OCI-LY1 (cell line): Measurements from ENCODE around the gene PLIN4.
"Not testable (repeated sequence)": the region's sequence is repeated elsewhere in the genome, so short reads cannot be mapped to it uniquely, and the experiment has no call there.

Experiments used
- H2AFZ ChIP-seq: fragments of 200-600 bp; sonication (generic), shearing (Covaris generic); 2 replicates; pipeline ENCODE4 v1.6.0; 2014; ENCODE audit warnings: antibody characterized with exemption, mild to moderate bottlenecking, low read length
- H3F3A ChIP-seq: fragments of 200-600 bp; sonication (generic), shearing (Covaris generic); 2 replicates; pipeline ENCODE4 v1.6.0; 2014; ENCODE audit warnings: mild to moderate bottlenecking, antibody characterized with exemption, low read length, moderate library complexity; ENCODE audit not compliant: insufficient read depth
- H3K27ac ChIP-seq: fragments of 200-600 bp; sonication (generic); 2 replicates; pipeline ENCODE4 v1.5.1; 2014; ENCODE audit warnings: low read length, mixed run types, mild to moderate bottlenecking, low read depth; ENCODE audit not compliant: poor library complexity, severe bottlenecking
- H3K27me3 ChIP-seq: fragments of 200-600 bp; sonication (generic); 2 replicates; pipeline ENCODE4 v1.6.0; 2014; ENCODE audit warnings: antibody characterized with exemption, mild to moderate bottlenecking, low read length, moderate library complexity; ENCODE audit not compliant: insufficient read depth
- H3K36me3 ChIP-seq: fragments of 200-600 bp; sonication (generic); 2 replicates; pipeline ENCODE4 v1.6.1; 2014; ENCODE audit warnings: mild to moderate bottlenecking, antibody characterized with exemption, low read length, moderate library complexity, mixed read lengths; ENCODE audit not compliant: insufficient read depth
- H3K4me1 ChIP-seq: fragments of 200-600 bp; sonication (generic); 2 replicates; pipeline ENCODE4 v1.5.1; 2014; ENCODE audit warnings: mild to moderate bottlenecking, low read length, moderate library complexity; ENCODE audit not compliant: insufficient read depth, severe bottlenecking
- H3K4me2 ChIP-seq: fragments of 200-600 bp; sonication (generic), shearing (Covaris generic); 2 replicates; pipeline ENCODE4 v1.6.1; 2014; ENCODE audit warnings: low read length
- H3K4me3 ChIP-seq: fragments of 200-600 bp; sonication (generic); 2 replicates; pipeline ENCODE4 v1.5.1; 2014; ENCODE audit warnings: low read length, low read depth, mild to moderate bottlenecking, mixed read lengths; ENCODE audit not compliant: poor library complexity, severe bottlenecking
- H3K79me2 ChIP-seq: fragments of 200-600 bp; shearing (Covaris generic); 2 replicates; pipeline ENCODE4 v1.6.1; 2016; ENCODE audit warnings: mixed run types, low read length, mixed read lengths; ENCODE audit not compliant: insufficient read depth
- H3K9ac ChIP-seq: fragments of 200-600 bp; sonication (generic), shearing (Covaris generic); 2 replicates; pipeline ENCODE4 v1.6.1; 2014; ENCODE audit warnings: mild to moderate bottlenecking, low read length, mixed read lengths
- H3K9me2 ChIP-seq: fragments of 200-600 bp; sonication (generic), shearing (Covaris generic); 2 replicates; pipeline ENCODE4 v1.6.1; 2014; ENCODE audit warnings: low read depth, mild to moderate bottlenecking, low read length, mixed read lengths
- H3K9me3 ChIP-seq: fragments of 200-600 bp; shearing (Covaris generic); 2 replicates; pipeline ENCODE4 v1.6.1; 2014; ENCODE audit warnings: low read length, mixed read lengths
- H4K20me1 ChIP-seq: fragments of 200-600 bp; sonication (generic), shearing (Covaris generic); 2 replicates; pipeline ENCODE4 v1.6.0; 2016; ENCODE audit warnings: mild to moderate bottlenecking, low read length; ENCODE audit not compliant: insufficient read depth
- CTCF ChIP-seq: fragments of 200-600 bp; sonication (generic), shearing (Covaris generic); IDR thresholded peaks from 2 replicates; pipeline ENCODE4 v1.5.1; 2017; ENCODE audit warnings: mild to moderate bottlenecking, antibody characterized with exemption, low read length, moderate library complexity, mixed read lengths
- EZH2 ChIP-seq: fragments of 200-600 bp; sonication (generic), shearing (Covaris generic); IDR thresholded peaks from 2 replicates; pipeline ENCODE4 v1.8.0; 2017; ENCODE audit warnings: borderline replicate concordance, mixed run types, mild to moderate bottlenecking, antibody characterized with exemption, low read length, moderate library complexity, mixed read lengths

PLIN4 gene

DNA sequence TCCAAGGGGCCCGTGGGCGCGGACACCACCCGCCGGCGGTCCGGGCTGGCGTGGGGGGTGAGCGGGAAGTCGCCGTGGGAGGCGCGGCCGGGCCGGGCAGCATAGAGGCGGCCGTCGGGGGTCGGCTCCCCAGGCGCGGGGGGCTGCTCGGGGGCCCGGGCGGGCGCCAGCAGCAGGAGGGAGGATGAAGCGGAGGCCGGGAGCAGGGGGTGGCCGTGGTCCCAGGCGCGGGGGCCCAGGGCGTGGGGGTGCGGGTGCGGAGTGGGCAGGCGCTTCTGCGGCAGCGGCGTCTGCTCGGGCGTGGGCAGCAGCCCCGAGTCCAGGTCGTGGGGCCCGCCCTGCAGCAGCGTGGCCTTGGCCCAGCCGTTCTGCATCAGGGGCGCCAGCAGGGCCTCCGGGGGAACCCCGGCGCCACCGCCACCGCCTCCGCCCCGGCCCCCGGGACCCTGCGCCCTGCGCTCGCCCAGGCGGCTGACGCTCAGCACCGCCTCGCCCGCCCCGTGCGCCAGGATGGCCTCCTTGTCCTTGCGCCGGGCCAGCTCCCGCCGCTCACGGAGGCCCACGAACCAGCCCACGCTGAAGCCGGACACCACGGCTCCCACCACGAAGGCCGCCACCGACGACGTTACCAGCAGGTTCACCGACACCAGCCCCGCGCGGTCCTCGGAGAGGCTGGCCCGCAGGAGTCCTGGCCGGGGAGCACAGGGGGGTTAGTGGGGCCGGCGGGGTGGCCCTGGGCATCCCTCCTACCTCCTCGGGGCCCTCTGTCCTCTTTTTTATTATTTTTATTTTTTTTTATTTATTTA lies 25.8 kb upstream of the PLIN4 start:
- no peaks in the 10 kb centered on the region for H3K9me3 ChIP-seq
- H3K27me3 ChIP-seq = peaks cover 20% of the 10 kb centered on the region; the same call in 1 of the 2 replicates
- no peaks in the 10 kb centered on the region for H3F3A ChIP-seq
- no peak overlapping the region for H2AFZ ChIP-seq
- H3K27ac ChIP-seq = no peak overlapping the region
- H3K4me2 ChIP-seq = no peak overlapping the region
- no peaks in the 10 kb centered on the region; the same call in 1 of the 2 replicates for H3K36me3 ChIP-seq
- no peaks in the 10 kb centered on the region for H3K79me2 ChIP-seq
- no peaks in the 10 kb centered on the region for H3K9me2 ChIP-seq
- no peak for TF ChIP-seq CTCF
- no peak overlapping the region for H3K4me3 ChIP-seq
- no peaks in the 10 kb centered on the region for H4K20me1 ChIP-seq
- H3K9ac ChIP-seq = no peak overlapping the region
- no peaks in the 10 kb centered on the region for H3K4me1 ChIP-seq

DNA sequence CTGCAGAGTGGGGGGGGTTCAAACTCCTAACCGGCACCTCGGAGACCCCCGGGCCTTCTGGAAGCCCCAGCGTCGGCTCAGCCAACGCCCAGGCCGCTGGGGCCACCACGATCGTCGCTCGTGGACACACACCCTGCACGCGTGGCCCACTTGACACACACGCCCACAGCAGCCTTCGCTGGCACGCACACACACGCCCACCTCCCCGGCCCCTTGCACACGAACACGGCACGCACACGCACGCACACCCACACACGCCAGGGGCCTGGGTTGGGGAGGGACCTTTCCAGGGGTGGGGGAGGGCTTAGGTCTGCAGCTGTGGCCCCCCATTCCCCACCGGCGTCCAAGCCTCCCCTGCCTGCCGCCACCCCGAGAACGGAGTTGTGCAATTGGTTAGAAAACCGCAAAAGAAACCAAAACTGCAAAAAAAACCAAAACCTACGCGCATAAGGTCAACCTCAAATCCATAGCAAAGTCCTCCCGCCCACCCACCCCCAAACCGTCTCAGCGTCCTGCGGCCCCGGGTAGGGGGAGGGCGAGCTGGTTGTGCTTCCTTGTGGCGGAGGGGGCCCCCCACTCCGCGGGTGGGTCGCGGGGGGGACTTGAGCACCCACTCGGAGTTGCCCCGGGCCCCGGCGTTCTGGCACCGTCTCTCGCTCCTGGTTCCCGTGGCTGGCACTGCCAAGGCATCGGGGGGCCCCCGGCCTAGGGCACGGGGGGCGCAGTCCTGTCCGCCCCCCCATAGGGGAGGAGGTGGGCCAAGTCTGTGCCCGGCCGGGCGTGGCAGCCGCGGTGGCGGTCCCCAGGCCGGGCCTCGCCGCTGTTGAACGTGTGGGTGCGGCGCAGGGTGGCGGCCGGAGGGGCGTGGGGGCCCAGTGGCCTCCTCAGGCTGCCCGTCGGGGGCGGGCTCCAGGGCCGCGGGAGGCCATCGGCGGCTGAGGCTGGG lies 24.9 kb upstream of the PLIN4 start:
- H4K20me1 ChIP-seq = no peaks in the 10 kb centered on the region
- H3K27me3 ChIP-seq = peaks cover 21% of the 10 kb centered on the region; the same call in 1 of the 2 replicates
- no peaks in the 10 kb centered on the region for H3K9me2 ChIP-seq
- no peaks in the 10 kb centered on the region for H3K79me2 ChIP-seq
- no peak overlapping the region for H3K27ac ChIP-seq
- H3K9me3 ChIP-seq = no peaks in the 10 kb centered on the region
- H3K36me3 ChIP-seq = no peaks in the 10 kb centered on the region; the same call in 1 of the 2 replicates
- H3K4me2 ChIP-seq = no peak overlapping the region; the same call in 1 of the 2 replicates
- TF ChIP-seq EZH2 (no peak), CTCF (no peak)
- H3K4me1 ChIP-seq = no peaks in the 10 kb centered on the region
- H2AFZ ChIP-seq = no peak overlapping the region
- H3K4me3 ChIP-seq = no peak overlapping the region
- H3F3A ChIP-seq = no peaks in the 10 kb centered on the region
- H3K9ac ChIP-seq = no peak overlapping the region

GRCh38 chr19:4541806-4542145 lies 23.5 kb upstream of the PLIN4 start:
- not testable (repeated sequence) for H3K36me3 ChIP-seq, H3K9me3 ChIP-seq, H3K9ac ChIP-seq, H3F3A ChIP-seq, H3K79me2 ChIP-seq, H4K20me1 ChIP-seq, H3K9me2 ChIP-seq, H2AFZ ChIP-seq, H3K4me3 ChIP-seq, H3K27ac ChIP-seq, H3K4me1 ChIP-seq, H3K4me2 ChIP-seq
- peaks cover 15% of the 10 kb centered on the region; the same call in 1 of the 2 replicates for H3K27me3 ChIP-seq
